IPS-18a (cell line): ENCODE data around the gene PF4V1.

ENCODE experiments used
- H3K27ac ChIP-seq: one replicate; pipeline ENCODE4 v1.5.1; 2013; ENCODE audit warnings: low read length
- H3K27me3 ChIP-seq: one replicate; pipeline ENCODE4 v1.6.1; 2013; ENCODE audit warnings: mild to moderate bottlenecking, low read length; ENCODE audit not compliant: control insufficient read depth, insufficient read depth
- H3K36me3 ChIP-seq: one replicate; pipeline ENCODE4 v1.6.1; 2013; ENCODE audit warnings: low read depth, low read length; ENCODE audit not compliant: control insufficient read depth
- H3K4me1 ChIP-seq: one replicate; pipeline ENCODE4 v1.6.1; 2013; ENCODE audit warnings: low read depth, low read length; ENCODE audit not compliant: control insufficient read depth
- H3K4me3 ChIP-seq: one replicate; pipeline ENCODE4 v1.5.1; 2013; ENCODE audit warnings: low read length
- H3K9ac ChIP-seq: one replicate; pipeline ENCODE4 v1.6.1; 2013; ENCODE audit warnings: mild to moderate bottlenecking, low read length, moderate library complexity
- H3K9me3 ChIP-seq: one replicate; pipeline ENCODE4 v1.6.1; 2013; ENCODE audit warnings: low read depth, low read length; ENCODE audit not compliant: control insufficient read depth

The PF4V1 gene, protein sequence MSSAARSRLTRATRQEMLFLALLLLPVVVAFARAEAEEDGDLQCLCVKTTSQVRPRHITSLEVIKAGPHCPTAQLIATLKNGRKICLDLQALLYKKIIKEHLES

DNA sequence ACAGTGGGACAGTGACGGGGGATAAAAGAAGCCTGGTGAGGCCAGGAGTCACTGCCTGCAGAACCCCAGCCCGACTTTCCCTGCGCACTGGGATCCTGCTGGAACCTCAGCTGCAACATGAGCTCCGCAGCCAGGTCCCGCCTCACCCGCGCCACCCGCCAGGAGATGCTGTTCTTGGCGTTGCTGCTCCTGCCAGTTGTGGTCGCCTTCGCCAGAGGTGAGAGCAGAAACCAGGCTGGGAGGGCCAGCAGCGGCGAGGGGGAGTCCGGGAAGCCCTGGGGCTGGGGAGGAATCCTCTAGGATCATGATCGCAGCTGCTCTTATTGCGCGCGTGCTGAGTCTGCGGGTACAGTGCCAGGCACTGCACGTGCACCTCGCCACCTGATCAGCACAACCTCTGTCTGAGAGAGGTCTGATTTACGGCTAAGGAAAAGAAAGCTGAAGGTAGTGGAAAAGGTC, at the start of gene PF4V1:
PF4V1 (plus strand) TSS at position 51 of the 459 bp plus-strand sequence; CDS start at position 118, 67 bp downstream.
- no peak within 1 kb of the TSS for H3K4me3 ChIP-seq

DNA sequence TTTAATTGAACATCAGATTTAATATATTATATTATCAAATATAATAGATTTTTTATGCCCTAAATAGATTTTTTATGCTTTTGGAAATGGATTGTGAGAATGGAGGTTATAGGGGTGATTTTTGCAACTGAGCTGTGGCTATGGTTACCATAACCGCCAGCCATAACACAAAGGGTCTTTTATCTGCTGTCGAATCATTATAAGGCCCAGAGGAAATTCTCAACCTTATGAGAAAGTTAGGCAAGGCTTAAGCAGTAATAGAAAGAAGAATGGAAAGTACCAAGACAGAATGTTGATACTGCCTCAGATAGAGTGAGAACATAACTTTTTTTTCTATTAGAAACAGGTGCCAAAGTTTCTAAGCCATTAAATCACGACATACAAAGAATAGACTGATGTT, 42.9 kb upstream of the PF4V1 start:
- H3K9me3 ChIP-seq, result no peaks in the 10 kb centered on the region
- no peak overlapping the region for H3K27ac ChIP-seq
- H3K27me3 ChIP-seq, result no peaks in the 10 kb centered on the region
- H3K4me3 ChIP-seq, result no peak overlapping the region
- no peaks in the 10 kb centered on the region for H3K4me1 ChIP-seq
- H3K9ac ChIP-seq, result no peak overlapping the region
- no peaks in the 10 kb centered on the region for H3K36me3 ChIP-seq

More for the DNA sequence above, at the start of gene PF4V1:
- no peak within 1 kb of the TSS for H3K27ac ChIP-seq
- H3K4me1 ChIP-seq, result no peaks in the 10 kb centered on the region
- H3K36me3 ChIP-seq, result no peaks in the 10 kb centered on the region
- H3K9ac ChIP-seq, result no peak within 1 kb of the TSS
- H3K9me3 ChIP-seq, result no peaks in the 10 kb centered on the region
- no peaks in the 10 kb centered on the region for H3K27me3 ChIP-seq

DNA sequence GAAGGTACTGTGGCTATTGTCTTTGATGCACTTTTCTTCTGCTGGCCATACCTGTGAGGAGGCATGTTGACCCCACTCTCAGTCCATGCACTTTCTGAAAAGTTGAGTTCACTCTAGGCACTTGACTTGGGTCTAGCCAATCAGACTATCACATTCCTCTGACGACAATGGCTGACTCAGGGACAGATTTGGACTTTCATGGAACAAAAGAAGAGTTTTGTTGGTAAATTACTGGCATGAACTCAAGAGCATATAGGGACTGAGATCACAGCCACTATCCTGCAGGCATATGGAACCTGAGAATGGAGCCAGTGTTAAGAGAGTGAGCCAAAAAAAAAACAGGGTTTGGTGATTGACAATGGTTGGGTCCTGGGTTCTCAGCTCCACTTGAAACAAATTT, 41.3 kb upstream of the PF4V1 start:
- H3K36me3 ChIP-seq, result no peaks in the 10 kb centered on the region

DNA sequence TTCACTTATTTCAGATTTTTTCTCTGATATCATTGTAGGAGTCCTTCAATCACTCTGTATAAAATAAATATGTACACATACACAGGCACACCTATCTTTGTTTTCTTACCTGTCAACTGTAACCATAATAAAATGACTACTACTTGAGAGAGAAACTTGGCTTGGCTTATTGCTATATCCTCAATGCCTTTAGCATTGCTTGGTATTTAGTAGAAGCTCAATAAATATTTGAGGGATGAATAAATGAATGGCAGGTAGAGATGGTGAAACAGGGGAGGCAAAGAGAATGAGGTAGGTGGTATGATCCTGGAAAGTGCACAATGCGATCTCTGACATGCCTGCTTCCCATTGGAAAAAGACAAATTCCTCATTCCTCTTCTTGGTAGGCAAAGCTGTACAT, 38.4 kb upstream of the PF4V1 start:
- Histone ChIP-seq H3K36me3 (no peaks in the 10 kb centered on the region), H3K9ac (no peak overlapping the region), H3K4me1 (no peaks in the 10 kb centered on the region), H3K9me3 (no peaks in the 10 kb centered on the region), H3K27me3 (no peaks in the 10 kb centered on the region), H3K27ac (no peak overlapping the region), H3K4me3 (no peak overlapping the region)

More for the DNA sequence above, 41.3 kb upstream of the PF4V1 start:
- Histone ChIP-seq H3K9me3 (no peaks in the 10 kb centered on the region), H3K9ac (no peak overlapping the region), H3K27ac (no peak overlapping the region), H3K27me3 (no peaks in the 10 kb centered on the region), H3K4me1 (no peaks in the 10 kb centered on the region), H3K4me3 (no peak overlapping the region)

DNA sequence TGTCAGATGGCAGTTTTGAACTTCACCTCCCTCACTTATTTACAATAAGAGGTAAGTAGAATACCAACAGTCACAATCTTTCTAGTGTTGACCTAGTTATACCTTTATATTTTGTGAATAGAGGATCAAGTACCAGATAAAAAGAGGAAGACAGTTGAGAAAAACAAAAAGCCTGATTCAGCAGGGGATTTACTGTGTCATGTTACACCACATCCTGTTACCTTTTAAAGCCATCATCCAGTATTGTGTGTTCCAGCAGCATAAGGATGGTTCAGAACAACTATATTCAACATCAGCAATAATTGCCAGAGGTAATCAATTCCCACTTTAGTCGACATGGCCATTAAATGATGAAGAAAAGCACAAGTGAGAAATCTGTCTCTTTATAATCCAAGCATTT, 38.0 kb upstream of the PF4V1 start:
- Histone ChIP-seq H3K9me3 (no peaks in the 10 kb centered on the region), H3K27ac (no peak overlapping the region), H3K4me1 (no peaks in the 10 kb centered on the region), H3K27me3 (no peaks in the 10 kb centered on the region), H3K36me3 (no peaks in the 10 kb centered on the region), H3K4me3 (no peak overlapping the region), H3K9ac (no peak overlapping the region)

DNA sequence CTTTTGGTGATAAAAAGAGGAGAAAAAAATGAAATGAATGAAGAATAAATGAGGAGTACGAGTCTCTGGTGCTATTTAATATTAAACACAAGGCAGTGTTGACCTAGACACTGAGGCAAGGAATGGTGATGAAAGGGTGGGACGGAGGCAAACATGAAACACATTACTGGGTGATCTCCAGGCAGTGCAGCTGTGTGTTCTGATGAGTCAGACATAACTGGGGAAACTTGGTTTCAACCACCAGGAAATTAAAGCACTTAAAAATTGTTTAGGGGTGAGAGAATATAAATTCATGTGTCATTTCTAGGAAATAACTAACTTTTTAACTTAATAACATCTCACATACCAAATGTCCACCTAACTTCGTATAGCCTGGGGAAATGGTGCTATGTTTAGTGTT, 36.3 kb upstream of the PF4V1 start:
- H3K9me3 ChIP-seq, result no peaks in the 10 kb centered on the region
- H3K27me3 ChIP-seq, result no peaks in the 10 kb centered on the region
- no peaks in the 10 kb centered on the region for H3K4me1 ChIP-seq
- H3K4me3 ChIP-seq, result no peak overlapping the region
- H3K27ac ChIP-seq, result no peak overlapping the region
- H3K36me3 ChIP-seq, result no peaks in the 10 kb centered on the region
- H3K9ac ChIP-seq, result no peak overlapping the region

DNA sequence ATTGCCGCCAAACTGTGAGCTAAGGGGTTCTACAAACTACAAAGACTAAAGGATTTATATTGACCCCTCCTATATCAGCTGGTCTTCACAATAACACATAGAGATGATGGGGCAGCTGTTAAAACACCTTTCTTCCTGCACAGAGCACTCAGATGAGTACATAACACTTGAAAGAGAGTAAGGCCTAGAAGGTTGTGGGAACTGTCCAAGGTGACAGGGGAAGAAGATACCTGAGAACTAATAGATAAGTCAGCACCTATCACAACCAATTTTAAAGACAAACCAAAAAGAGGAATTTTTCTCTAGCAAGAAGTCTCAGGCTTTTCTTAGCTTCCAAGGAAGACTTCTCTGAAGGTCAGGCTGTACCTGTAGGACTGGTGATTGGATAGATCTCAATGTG, 35.8 kb upstream of the PF4V1 start:
- no peaks in the 10 kb centered on the region for H3K36me3 ChIP-seq

DNA sequence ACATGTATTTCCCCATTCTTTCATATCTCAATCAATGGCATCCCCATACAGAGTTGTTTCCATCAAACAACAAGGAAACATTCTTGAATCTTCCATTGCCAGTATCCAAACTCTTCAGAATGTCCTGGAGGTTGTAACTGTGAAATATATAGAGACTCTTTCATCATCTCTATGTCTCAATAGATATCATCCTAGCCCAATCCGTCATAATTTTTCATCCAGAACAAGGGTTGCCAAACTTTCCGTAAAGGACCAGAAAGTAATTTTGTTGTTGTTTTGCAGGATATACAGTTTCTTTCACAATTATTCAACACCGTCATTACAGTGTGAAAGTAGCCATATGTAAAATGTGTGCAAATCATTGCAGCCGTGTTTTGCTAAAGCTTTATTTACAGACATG, 31.8 kb upstream of the PF4V1 start:
- Histone ChIP-seq H3K9ac (no peak overlapping the region), H3K4me3 (no peak overlapping the region), H3K36me3 (no peaks in the 10 kb centered on the region), H3K27ac (no peak overlapping the region), H3K4me1 (no peaks in the 10 kb centered on the region), H3K27me3 (no peaks in the 10 kb centered on the region), H3K9me3 (no peaks in the 10 kb centered on the region)

More for the DNA sequence above, 35.8 kb upstream of the PF4V1 start:
- Histone ChIP-seq H3K4me3 (no peak overlapping the region), H3K9ac (no peak overlapping the region), H3K4me1 (no peaks in the 10 kb centered on the region), H3K9me3 (no peaks in the 10 kb centered on the region), H3K27me3 (no peaks in the 10 kb centered on the region), H3K27ac (no peak overlapping the region)

DNA sequence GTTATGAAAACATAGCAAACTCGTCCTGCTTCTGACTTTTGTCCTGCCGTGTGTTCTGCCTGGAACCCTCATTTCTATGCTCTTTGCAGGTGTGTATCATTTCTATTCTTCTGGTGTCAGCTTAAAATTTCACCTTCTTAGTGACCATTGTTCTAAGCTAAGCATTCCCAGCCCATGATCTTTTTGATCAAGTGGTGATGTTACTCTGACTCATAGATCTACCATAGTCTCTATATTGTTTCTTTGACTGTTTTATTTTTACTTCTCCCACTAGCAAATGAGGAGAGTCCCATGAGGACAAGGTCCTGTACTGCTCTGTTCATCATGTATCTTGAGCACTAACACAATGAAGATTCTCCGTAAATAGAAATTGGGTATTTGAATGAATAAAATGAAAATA, 30.7 kb upstream of the PF4V1 start:
- H3K9ac ChIP-seq, result no peak overlapping the region

DNA sequence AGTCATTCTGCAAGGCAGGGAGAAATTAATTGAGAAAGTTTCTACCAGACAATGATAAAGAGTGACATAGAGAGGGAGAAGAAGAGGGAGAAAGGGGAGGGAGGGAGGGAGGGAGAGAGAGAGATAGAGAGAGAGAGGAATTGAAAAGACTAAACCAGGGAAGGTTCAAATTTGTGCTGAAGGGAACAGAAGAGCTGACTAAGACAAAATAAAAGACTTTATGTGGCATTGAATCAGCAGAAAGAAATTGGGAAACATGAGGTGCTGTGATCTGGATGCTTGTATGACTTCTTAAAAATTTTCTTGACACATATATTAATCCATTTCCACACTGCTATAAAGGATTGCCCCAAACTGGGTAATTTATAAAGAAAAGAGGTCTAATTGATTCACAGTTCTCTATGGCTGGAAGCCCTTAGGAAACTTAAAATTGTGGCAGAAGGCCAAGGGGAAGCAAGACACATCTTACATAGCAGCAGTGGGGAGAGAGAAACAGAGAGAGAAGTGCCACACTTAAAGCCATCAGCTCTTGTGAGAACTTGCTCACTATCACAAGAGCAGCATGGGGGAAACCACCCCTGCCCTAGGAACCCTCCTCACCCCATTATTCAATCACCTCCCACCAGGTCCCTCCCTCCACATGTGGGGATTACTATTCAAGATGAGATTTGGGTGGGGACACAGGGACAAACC, 30.1 kb upstream of the PF4V1 start:
- no peaks in the 10 kb centered on the region for H3K4me1 ChIP-seq
- no peaks in the 10 kb centered on the region for H3K27me3 ChIP-seq
- H3K27ac ChIP-seq, result no peak overlapping the region
- no peak overlapping the region for H3K9ac ChIP-seq
- H3K4me3 ChIP-seq, result no peak overlapping the region
- H3K9me3 ChIP-seq, result peaks cover 3% of the 10 kb centered on the region
- no peaks in the 10 kb centered on the region for H3K36me3 ChIP-seq

More for the DNA sequence above, 30.7 kb upstream of the PF4V1 start:
- Histone ChIP-seq H3K36me3 (no peaks in the 10 kb centered on the region), H3K4me3 (no peak overlapping the region), H3K4me1 (no peaks in the 10 kb centered on the region), H3K27ac (no peak overlapping the region), H3K9me3 (no peaks in the 10 kb centered on the region), H3K27me3 (no peaks in the 10 kb centered on the region)

DNA sequence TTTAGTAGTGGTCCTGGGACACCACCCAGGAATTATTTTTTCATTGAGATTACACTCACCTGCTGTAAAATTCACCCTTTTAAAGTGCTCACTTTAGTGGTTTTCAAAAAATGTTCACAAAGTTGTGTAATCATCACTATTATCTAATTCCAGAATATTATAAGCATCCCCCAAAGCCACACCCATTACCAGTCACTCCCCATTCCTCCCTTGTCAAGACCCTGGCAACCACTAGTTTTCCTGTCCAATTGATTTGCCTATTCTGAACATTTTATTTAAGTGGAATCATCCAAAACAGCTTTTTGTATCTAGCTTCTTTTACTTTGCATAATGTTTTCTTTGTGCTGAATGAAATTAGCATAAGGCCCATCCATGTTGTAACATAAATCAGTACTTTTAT, 29.3 kb upstream of the PF4V1 start:
- Histone ChIP-seq H3K9ac (no peak overlapping the region), H3K4me3 (no peak overlapping the region), H3K27ac (no peak overlapping the region), H3K9me3 (peaks cover 5% of the 10 kb centered on the region), H3K4me1 (no peaks in the 10 kb centered on the region), H3K36me3 (no peaks in the 10 kb centered on the region), H3K27me3 (no peaks in the 10 kb centered on the region)

DNA sequence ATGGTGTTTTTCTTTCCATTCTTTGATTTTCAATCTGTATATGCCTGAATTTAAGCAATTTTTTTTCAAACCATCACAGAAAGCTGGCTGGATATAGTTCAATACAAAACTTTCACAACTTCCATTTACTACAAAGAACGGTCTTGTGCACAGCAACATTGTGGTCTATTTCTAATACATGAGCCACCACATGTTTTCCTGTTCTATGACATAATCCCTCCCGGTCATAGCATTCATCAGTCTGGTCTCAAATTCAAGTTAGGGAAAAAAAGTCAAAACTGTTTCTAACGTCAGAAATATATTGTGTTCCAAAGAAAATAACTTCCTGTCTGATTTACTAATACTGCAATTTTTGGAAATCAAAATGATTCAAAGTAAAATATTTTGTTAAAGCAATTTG, 24.1 kb upstream of the PF4V1 start:
- H3K9ac ChIP-seq, result no peak overlapping the region
- H3K36me3 ChIP-seq, result no peaks in the 10 kb centered on the region
- peaks cover 5% of the 10 kb centered on the region for H3K9me3 ChIP-seq
- H3K4me1 ChIP-seq, result no peaks in the 10 kb centered on the region
- no peak overlapping the region for H3K4me3 ChIP-seq
- no peaks in the 10 kb centered on the region for H3K27me3 ChIP-seq
- no peak overlapping the region for H3K27ac ChIP-seq
